GM12865 (cell line): ENCODE results near the gene STON1.

Experiments
- DNase-seq: peaks from one replicate; pipeline ENCODE4 v3.0.0; 2010; ENCODE audit warnings: low read depth
- H3K4me3 ChIP-seq: 2 replicates; pipeline ENCODE4 v1.5.1; 2011; ENCODE audit warnings: mild to moderate bottlenecking, low read depth, low read length, control low read depth
- CTCF ChIP-seq: IDR thresholded peaks from 2 replicates; pipeline ENCODE4 v1.5.1; 2011; ENCODE audit warnings: low read length, control low read depth, low read depth, inconsistent platforms; ENCODE audit not compliant: insufficient read depth; ENCODE audit errors: missing control alignments

The STON1 gene

GRCh38 chr2:48527226-48527885 lies 2.6 kb upstream of the STON1 start:
- no peak for TF ChIP-seq CTCF
- no peak for DNase-seq
- no peak overlapping the region for H3K4me3 ChIP-seq

- H3K4me3 ChIP-seq, result no peak overlapping the region
Measured at GRCh38 chr2:48528431-48528830, 1.5 kb upstream of the STON1 start.

GRCh38 chr2:48529194-48529593 lies 760 bp upstream of the STON1 start:
- DNase-seq, result no peak
- no peak for TF ChIP-seq CTCF
- H3K4me3 ChIP-seq, result no peak overlapping the region

More at GRCh38 chr2:48528431-48528830, 1.5 kb upstream of the STON1 start:
- DNase-seq, result no peak
- no peak for TF ChIP-seq CTCF

- H3K4me3 ChIP-seq, result peak overlapping the region; percentile 36
- no peak for TF ChIP-seq CTCF
Measured at GRCh38 chr2:48529676-48530032, 300 bp upstream of the STON1 start.

GRCh38 chr2:48531141-48531648 lies 1.2 kb downstream of the STON1 start:
- no peak for DNase-seq
- no peak overlapping the region for H3K4me3 ChIP-seq
- no peak for TF ChIP-seq CTCF

More at GRCh38 chr2:48529676-48530032, 300 bp upstream of the STON1 start:
- DNase-seq, result no peak

- TF ChIP-seq CTCF, result no peak
- DNase-seq, result no peak
- H3K4me3 ChIP-seq, result no peak overlapping the region
Measured at GRCh38 chr2:48532174-48532573, 2.2 kb downstream of the STON1 start.

GRCh38 chr2:48532824-48533223 lies 2.9 kb downstream of the STON1 start:
- DNase-seq, result no peak
- no peak for TF ChIP-seq CTCF
- H3K4me3 ChIP-seq, result no peak overlapping the region
